ENCODE measurements around the gene P4HTM. TPM values are rescaled to one million over a fixed set of nuclear protein-coding genes. Genes with fewer than 3 reads are reported as not detected.

Gene P4HTM
- total RNA-seq, 1 experiment from 2014 or later, result 63.0 TPM

DNA sequence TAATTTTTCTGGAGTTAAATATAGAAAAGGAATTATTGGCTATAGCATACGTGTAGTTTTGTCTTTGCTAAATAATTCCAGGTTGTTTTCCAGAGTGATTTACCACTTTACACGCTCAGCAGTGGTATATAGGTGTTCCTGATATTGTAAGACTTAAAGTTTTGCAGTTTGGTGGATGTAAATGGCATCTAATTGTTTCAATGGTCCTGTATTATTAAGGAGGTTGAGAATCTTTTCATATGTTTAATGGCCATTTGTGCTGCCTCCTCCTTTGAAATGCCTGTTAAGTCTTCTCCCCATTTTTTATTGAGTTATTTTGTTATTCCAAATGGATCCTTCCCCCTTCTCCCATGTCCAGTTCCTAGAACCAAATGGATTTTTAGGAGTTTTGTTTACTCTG is 26.4 kb upstream of the P4HTM start:
- TF ChIP-seq, protein P1, sequence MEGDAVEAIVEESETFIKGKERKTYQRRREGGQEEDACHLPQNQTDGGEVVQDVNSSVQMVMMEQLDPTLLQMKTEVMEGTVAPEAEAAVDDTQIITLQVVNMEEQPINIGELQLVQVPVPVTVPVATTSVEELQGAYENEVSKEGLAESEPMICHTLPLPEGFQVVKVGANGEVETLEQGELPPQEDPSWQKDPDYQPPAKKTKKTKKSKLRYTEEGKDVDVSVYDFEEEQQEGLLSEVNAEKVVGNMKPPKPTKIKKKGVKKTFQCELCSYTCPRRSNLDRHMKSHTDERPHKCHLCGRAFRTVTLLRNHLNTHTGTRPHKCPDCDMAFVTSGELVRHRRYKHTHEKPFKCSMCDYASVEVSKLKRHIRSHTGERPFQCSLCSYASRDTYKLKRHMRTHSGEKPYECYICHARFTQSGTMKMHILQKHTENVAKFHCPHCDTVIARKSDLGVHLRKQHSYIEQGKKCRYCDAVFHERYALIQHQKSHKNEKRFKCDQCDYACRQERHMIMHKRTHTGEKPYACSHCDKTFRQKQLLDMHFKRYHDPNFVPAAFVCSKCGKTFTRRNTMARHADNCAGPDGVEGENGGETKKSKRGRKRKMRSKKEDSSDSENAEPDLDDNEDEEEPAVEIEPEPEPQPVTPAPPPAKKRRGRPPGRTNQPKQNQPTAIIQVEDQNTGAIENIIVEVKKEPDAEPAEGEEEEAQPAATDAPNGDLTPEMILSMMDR (IDR thresholded peaks at IDR 0.05; ENCODE audit: unreplicated experiment), result no peak
- intact Hi-C loops (cut with micrococcal nuclease; ENCODE audit: unreplicated experiment), result no loop called here
- no TSS peak for BruUV-seq (replicated peaks)
- DNase-seq, result no peak
- Mint-ChIP-seq H3K27ac (ENCODE audit: unreplicated experiment) (no peak overlapping the region), H3K27me3 (ENCODE audit: unreplicated experiment) (no peaks in the 10 kb centered on the region), H3K36me3 (ENCODE audit: insufficient read depth, unreplicated experiment) (peaks cover 25% of the 10 kb centered on the region), H3K4me1 (ENCODE audit: low read depth, unreplicated experiment) (no peaks in the 10 kb centered on the region), H3K9me3 (ENCODE audit: low read depth, unreplicated experiment) (no peaks in the 10 kb centered on the region), H3K4me3 (ENCODE audit: low read depth, unreplicated experiment) (no peak overlapping the region)
- CTCF ChIA-PET, result no interaction called here

DNA sequence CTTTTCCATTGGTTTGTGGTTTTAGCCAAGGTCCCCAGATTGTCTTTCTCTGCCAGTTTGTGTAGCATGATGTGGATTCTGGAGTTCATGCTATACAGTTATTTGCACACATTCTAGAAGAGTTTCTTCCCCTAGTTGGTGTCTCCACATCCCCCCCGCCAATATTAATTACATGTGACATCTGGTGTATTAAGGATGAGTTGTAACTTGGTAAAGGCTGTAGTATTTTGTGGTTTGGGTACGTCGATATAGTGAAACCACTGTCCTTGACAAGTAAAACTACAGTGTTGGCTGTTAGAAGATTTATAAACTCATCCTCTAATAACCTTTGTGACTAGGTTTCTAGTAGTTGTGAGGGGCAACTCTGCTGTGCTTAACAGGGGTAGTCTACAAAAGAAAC is 23.7 kb upstream of the P4HTM start:
- TF ChIP-seq, protein P1 (IDR thresholded peaks at IDR 0.05; ENCODE audit: unreplicated experiment), result no peak
- Mint-ChIP-seq H3K4me1 (ENCODE audit: low read depth, unreplicated experiment) (no peaks in the 10 kb centered on the region), H3K27ac (ENCODE audit: unreplicated experiment) (no peak overlapping the region), H3K9me3 (ENCODE audit: low read depth, unreplicated experiment) (no peaks in the 10 kb centered on the region), H3K27me3 (ENCODE audit: unreplicated experiment) (no peaks in the 10 kb centered on the region), H3K36me3 (ENCODE audit: insufficient read depth, unreplicated experiment) (peaks cover 44% of the 10 kb centered on the region), H3K4me3 (ENCODE audit: low read depth, unreplicated experiment) (no peak overlapping the region)
- intact Hi-C loops (cut with micrococcal nuclease; ENCODE audit: unreplicated experiment), result no loop called here
- BruUV-seq (replicated peaks), result no TSS peak
- CTCF ChIA-PET, result no interaction called here
- DNase-seq, result no peak

GRCh38 chr3:48966876-48967361 is 23.1 kb upstream of the P4HTM start:
- no peak for DNase-seq
- TF ChIP-seq, protein P1 (IDR thresholded peaks at IDR 0.05; ENCODE audit: unreplicated experiment), result no peak
- Mint-ChIP-seq H3K36me3 (ENCODE audit: insufficient read depth, unreplicated experiment) (peaks cover 49% of the 10 kb centered on the region), H3K4me3 (ENCODE audit: low read depth, unreplicated experiment) (no peak overlapping the region), H3K27me3 (ENCODE audit: unreplicated experiment) (no peaks in the 10 kb centered on the region), H3K4me1 (ENCODE audit: low read depth, unreplicated experiment) (no peaks in the 10 kb centered on the region), H3K9me3 (ENCODE audit: low read depth, unreplicated experiment) (no peaks in the 10 kb centered on the region), H3K27ac (ENCODE audit: unreplicated experiment) (no peak overlapping the region)
- CTCF ChIA-PET, result no interaction called here
- no TSS peak for BruUV-seq (replicated peaks)
- intact Hi-C loops (cut with micrococcal nuclease; ENCODE audit: unreplicated experiment), result no loop called here

DNA sequence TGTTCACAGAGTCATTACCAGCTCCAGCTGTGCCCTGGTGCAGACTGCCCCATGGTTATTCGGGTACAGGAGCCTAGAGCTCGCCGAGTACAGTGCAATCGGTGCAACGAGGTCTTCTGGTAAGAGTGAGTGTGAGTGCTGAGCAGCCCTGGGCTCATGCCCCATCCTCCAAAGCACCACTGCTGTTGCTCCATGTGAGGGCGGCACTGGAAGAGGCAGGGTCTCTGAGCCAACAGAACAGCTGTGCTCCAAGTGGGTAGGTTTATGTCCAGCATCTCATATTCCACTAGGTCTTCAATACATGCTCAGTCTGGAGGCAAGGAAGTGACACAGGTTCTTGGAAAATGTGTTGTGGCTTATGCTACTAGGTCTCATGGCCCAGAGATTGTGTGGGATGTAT is 19.5 kb upstream of the P4HTM start:
- intact Hi-C loops (cut with micrococcal nuclease; ENCODE audit: unreplicated experiment), result no loop called here
- H3K4me3 Mint-ChIP-seq (ENCODE audit: low read depth, unreplicated experiment), result no peak overlapping the region
- CTCF ChIA-PET, result no interaction called here
- DNase-seq, result no peak
- no peak overlapping the region for H3K27ac Mint-ChIP-seq (ENCODE audit: unreplicated experiment)
- no peaks in the 10 kb centered on the region for H3K9me3 Mint-ChIP-seq (ENCODE audit: low read depth, unreplicated experiment)
- H3K4me1 Mint-ChIP-seq (ENCODE audit: low read depth, unreplicated experiment), result no peaks in the 10 kb centered on the region
- H3K36me3 Mint-ChIP-seq (ENCODE audit: insufficient read depth, unreplicated experiment), result peaks cover 50% of the 10 kb centered on the region
- no peaks in the 10 kb centered on the region for H3K27me3 Mint-ChIP-seq (ENCODE audit: unreplicated experiment)
- TF ChIP-seq, protein P1 (IDR thresholded peaks at IDR 0.05; ENCODE audit: unreplicated experiment), result no peak
- no TSS peak for BruUV-seq (replicated peaks)
